ENCODE results near the gene CFAP77.
"Not testable (repeated sequence)": the region's sequence is repeated elsewhere in the genome, so short reads cannot be mapped to it uniquely, and the experiment has no call there.

Gene CFAP77

DNA sequence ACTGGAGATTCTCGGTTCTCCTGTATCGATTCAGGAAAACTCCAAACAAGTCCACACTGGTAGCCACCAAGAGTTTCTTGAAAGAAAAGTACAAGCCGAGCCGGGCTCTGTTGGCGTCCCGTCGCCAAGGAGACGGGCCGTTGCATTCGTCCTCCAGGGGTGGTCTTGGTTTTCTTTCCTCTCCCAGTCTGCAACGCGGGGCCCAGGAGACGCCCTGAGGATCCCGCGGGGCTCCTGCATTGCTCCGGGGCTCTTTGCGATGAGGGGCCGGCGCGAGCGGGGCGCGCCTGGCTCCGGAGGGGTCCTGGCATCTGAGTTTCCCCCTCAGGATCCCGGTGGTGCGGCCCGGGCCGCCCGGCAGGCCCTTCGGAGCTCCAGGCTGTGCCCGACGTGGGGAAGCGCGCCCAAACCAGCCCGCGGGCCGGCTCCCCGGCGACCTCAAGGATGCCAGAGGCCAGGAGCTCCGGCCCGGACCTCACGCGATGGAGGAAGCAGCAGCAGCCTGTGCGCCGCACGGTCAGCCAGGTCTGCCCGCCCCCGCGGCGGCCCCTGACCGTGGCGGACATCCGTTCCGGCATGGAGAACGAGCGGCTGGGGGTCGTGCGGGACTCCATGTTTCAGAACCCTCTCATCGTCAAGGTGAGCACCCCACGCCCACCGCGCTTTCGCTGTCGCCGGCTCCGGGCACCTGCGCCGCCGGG, at the start of gene CFAP77:
TSS of gene CFAP77 (plus strand) at position 384 of the 701 bp plus-strand sequence. CDS start at position 445, 61 bp downstream.
- Histone ChIP-seq H3K27me3 (replicated peaks; ENCODE audit: control insufficient read depth, insufficient read depth, low read length) (peaks cover 56% of the 10 kb centered on the region), H3K9me3 (ENCODE audit: control insufficient read depth, low read length) (peaks cover 7% of the 10 kb centered on the region), H3K36me3 (ENCODE audit: control insufficient read depth, insufficient read depth, low read length, severe bottlenecking) (no peaks in the 10 kb centered on the region), H3K4me1 (ENCODE audit: control insufficient read depth, insufficient read depth, low read length) (peaks cover 10% of the 10 kb centered on the region), H3K4me3 (ENCODE audit: low read length) (peak within 1 kb of the TSS; percentile 66), H3K9ac (ENCODE audit: low read length) (peak within 1 kb of the TSS; percentile 61)
- DNase-seq (ENCODE audit: low read depth) = peak; percentile 82

DNA sequence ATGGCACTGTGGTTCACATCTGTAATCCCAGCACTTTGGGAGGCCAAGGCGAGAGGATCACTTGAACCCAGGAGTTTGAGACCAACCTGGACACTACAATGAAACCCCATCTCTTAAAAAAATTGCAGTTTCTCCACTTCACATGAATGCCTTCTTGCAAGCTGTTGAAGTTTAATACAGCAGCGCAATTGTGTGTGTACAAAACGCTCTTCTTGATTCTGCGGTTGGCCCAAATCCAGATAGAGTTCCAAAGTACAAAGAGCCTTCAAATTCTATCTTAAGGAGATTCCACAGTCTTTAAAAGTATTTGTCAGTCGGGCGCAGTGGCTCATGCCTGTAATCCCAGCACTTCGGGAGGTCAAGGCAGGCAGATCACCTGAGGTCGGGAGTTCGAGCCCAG, 45.9 kb upstream of the CFAP77 start:
- Histone ChIP-seq H3K9ac (ENCODE audit: low read length) (no peak overlapping the region), H3K9me3 (ENCODE audit: control insufficient read depth, low read length) (no peaks in the 10 kb centered on the region), H3K4me3 (ENCODE audit: low read length) (no peak overlapping the region), H3K36me3 (ENCODE audit: control insufficient read depth, insufficient read depth, low read length, severe bottlenecking) (no peaks in the 10 kb centered on the region), H3K4me1 (ENCODE audit: control insufficient read depth, insufficient read depth, low read length) (no peaks in the 10 kb centered on the region), H3K27me3 (replicated peaks; ENCODE audit: control insufficient read depth, insufficient read depth, low read length) (no peaks in the 10 kb centered on the region)
- no peak for DNase-seq (ENCODE audit: low read depth)

DNA sequence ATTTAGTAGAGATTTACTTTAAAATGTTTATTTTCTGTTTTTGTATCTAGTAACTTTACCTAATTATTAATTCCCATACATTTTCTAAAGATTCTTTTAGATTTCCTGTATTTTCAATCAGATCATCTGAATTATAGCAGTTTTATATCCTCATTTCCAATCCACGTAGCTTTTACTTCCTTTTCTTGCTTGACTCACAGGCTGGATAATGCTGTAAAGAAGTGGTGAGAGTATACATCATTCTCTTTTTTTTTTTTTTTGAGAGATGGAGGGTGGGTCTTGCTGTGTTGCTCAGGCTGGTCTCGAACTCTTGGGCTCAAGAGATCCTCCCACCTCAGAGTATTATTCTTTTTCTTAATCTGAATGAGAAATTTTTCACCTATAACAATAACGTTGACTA, 44.0 kb upstream of the CFAP77 start:
- H3K27me3 ChIP-seq (replicated peaks; ENCODE audit: control insufficient read depth, insufficient read depth, low read length) = no peaks in the 10 kb centered on the region
- H3K9me3 ChIP-seq (ENCODE audit: control insufficient read depth, low read length) = no peaks in the 10 kb centered on the region
- no peak for DNase-seq (ENCODE audit: low read depth)
- no peaks in the 10 kb centered on the region for H3K4me1 ChIP-seq (ENCODE audit: control insufficient read depth, insufficient read depth, low read length)
- no peak overlapping the region for H3K9ac ChIP-seq (ENCODE audit: low read length)
- no peak overlapping the region for H3K4me3 ChIP-seq (ENCODE audit: low read length)
- no peaks in the 10 kb centered on the region for H3K36me3 ChIP-seq (ENCODE audit: control insufficient read depth, insufficient read depth, low read length, severe bottlenecking)

DNA sequence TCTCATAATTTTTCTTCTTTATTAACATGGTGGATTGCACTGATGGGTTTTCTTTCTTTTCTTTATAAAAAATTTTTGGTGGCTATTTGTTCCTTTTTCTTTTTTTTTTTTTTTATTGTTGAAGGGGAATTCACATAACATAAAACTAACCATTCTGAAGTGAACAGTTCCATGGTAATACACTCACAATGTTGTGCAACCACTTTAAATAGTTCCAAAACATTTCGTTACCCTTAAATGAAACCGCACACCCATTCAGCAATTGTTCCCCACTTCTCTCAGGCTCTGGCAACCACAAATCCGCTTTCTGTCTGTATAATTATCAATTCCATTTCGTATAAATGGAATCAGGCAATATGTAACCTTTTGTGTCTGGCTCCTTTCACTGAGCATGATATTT, 43.5 kb upstream of the CFAP77 start:
- DNase-seq (ENCODE audit: low read depth) = no peak
- Histone ChIP-seq H3K9me3 (ENCODE audit: control insufficient read depth, low read length) (no peaks in the 10 kb centered on the region), H3K4me1 (ENCODE audit: control insufficient read depth, insufficient read depth, low read length) (no peaks in the 10 kb centered on the region), H3K27me3 (replicated peaks; ENCODE audit: control insufficient read depth, insufficient read depth, low read length) (no peaks in the 10 kb centered on the region), H3K36me3 (ENCODE audit: control insufficient read depth, insufficient read depth, low read length, severe bottlenecking) (no peaks in the 10 kb centered on the region), H3K4me3 (ENCODE audit: low read length) (no peak overlapping the region), H3K9ac (ENCODE audit: low read length) (no peak overlapping the region)

DNA sequence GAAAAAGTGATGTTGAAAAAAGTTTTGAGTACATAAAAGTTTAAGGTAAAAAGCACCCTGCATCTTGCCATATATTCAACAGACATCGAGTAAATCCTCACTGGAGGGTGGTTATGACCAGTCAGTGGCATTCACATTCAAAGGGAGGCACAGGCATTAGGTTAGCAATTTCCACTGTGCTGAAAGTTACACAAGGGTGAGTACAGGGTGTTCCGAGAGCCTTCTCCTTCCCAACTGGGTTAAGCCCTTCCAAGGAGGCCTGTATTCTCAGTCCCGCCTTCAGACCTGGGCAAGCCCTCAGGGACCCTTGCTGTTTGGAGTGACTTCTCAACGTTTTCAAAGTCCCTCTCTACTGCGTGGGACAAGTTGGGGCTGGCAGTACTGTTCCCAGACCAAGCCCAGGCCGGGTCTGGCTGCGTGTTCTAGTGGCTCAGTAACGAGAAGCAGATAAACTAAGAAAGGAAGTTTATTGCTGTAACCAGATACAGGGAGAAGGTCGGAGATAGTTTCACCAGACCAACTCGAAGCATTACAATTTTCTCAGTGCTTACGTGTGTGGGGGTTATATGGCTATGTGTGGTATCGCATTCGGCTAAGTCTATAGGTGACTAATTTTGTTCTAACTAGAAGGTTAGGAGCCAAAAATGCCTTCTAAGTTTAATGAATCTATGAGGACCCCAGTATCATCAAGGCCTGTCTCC, 42.2 kb upstream of the CFAP77 start:
- Histone ChIP-seq H3K4me3 (ENCODE audit: low read length) (no peak overlapping the region), H3K9me3 (ENCODE audit: control insufficient read depth, low read length) (no peaks in the 10 kb centered on the region), H3K4me1 (ENCODE audit: control insufficient read depth, insufficient read depth, low read length) (no peaks in the 10 kb centered on the region), H3K9ac (ENCODE audit: low read length) (no peak overlapping the region), H3K27me3 (replicated peaks; ENCODE audit: control insufficient read depth, insufficient read depth, low read length) (no peaks in the 10 kb centered on the region), H3K36me3 (ENCODE audit: control insufficient read depth, insufficient read depth, low read length, severe bottlenecking) (no peaks in the 10 kb centered on the region)
- DNase-seq (ENCODE audit: low read depth) = peak; percentile 4

DNA sequence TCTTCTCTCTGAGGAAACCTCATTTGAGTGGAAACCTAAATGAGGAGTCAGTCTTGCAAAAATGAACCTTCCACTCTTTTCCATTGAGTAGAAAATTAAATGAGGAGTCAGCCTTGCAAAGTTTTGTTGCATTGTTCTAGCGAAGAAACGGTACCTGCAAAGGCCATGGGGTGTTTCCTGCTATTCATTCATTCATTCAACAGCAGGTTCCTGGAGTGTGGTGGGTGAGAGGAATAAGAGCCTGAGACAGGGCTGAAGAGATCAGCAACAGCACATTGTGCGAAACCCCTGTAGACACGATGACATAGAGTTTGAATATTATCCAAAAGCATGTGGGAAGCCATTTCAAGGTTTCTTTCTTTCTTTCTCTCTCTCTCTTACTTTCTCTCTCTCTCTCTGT, 40.6 kb upstream of the CFAP77 start:
- no peak for DNase-seq (ENCODE audit: low read depth)
- Histone ChIP-seq H3K9ac (ENCODE audit: low read length) (no peak overlapping the region), H3K4me1 (ENCODE audit: control insufficient read depth, insufficient read depth, low read length) (no peaks in the 10 kb centered on the region), H3K4me3 (ENCODE audit: low read length) (no peak overlapping the region), H3K27me3 (replicated peaks; ENCODE audit: control insufficient read depth, insufficient read depth, low read length) (no peaks in the 10 kb centered on the region), H3K9me3 (ENCODE audit: control insufficient read depth, low read length) (no peaks in the 10 kb centered on the region), H3K36me3 (ENCODE audit: control insufficient read depth, insufficient read depth, low read length, severe bottlenecking) (no peaks in the 10 kb centered on the region)

DNA sequence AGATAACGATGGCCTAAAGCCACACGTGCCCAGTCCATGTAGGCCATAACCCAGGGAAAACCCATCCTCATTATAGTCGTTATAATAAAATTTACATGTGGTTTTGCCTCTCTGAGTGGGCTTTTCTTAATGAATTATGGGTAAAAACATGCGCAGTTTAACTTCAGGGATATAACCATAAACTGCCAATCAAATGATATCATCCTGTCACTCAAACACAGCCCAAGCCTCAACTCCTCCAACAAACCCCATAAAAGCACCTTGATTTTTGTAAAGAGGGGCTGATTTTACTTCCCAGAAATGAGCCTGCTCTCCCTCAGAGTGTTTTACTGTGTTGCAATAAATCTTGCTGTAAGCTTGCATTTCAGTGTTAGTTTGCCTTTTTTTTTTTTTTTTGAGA, 39.4 kb upstream of the CFAP77 start:
- no peak for DNase-seq (ENCODE audit: low read depth)
- H3K27me3 ChIP-seq (replicated peaks; ENCODE audit: control insufficient read depth, insufficient read depth, low read length) = no peaks in the 10 kb centered on the region
- H3K9me3 ChIP-seq (ENCODE audit: control insufficient read depth, low read length) = no peaks in the 10 kb centered on the region
- H3K4me1 ChIP-seq (ENCODE audit: control insufficient read depth, insufficient read depth, low read length) = no peaks in the 10 kb centered on the region
- peaks cover 9% of the 10 kb centered on the region for H3K36me3 ChIP-seq (ENCODE audit: control insufficient read depth, insufficient read depth, low read length, severe bottlenecking)
- no peak overlapping the region for H3K9ac ChIP-seq (ENCODE audit: low read length)
- H3K4me3 ChIP-seq (ENCODE audit: low read length) = no peak overlapping the region

DNA sequence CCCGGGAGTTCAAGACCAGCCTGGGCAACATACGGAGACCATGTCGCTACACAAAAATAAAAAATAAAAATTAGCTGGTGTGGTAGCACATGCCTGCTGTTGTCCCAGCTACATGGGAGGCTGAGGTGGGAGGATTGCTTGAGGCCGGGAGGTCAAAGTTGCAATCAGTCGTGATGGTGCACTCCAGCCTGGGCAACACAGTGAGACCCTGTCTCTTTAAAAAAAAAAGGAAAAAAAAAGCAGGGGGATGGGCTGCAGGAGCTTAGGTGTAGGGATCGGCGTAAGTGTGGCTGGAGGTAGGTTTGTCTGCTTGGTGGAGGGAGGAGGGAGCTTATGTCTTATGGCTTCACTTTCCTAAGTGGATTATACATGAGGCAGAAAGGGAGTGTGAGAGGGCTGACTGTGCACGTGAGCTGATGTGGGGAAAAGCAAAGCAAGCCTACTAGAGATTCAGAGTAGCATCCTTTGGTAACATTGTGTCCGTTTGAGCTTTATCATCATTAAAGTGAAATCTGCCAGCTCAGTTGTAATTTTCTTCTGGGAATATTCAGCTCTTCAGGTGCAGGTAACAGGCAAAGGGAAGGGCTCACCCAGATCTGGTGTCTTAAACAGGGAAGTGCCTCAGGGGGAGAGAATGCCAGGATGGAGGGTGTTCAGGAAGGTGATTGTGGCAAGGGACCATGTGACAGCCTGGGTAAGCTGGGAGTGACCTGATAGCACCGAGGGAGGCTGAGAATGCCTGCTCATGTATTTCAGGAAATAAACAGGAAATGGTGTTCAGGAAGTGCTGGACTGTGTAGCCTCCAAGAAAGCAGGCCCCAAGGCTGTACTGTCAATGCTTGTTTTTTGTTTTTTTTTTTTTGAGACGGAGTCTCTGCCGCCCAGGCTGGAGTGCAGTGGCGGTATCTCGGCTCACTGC, 37.6 kb upstream of the CFAP77 start:
- Histone ChIP-seq H3K27me3 (replicated peaks; ENCODE audit: control insufficient read depth, insufficient read depth, low read length) (no peaks in the 10 kb centered on the region), H3K36me3 (ENCODE audit: control insufficient read depth, insufficient read depth, low read length, severe bottlenecking) (peaks cover 27% of the 10 kb centered on the region), H3K9me3 (ENCODE audit: control insufficient read depth, low read length) (no peaks in the 10 kb centered on the region), H3K4me3 (ENCODE audit: low read length) (no peak overlapping the region), H3K9ac (ENCODE audit: low read length) (no peak overlapping the region), H3K4me1 (ENCODE audit: control insufficient read depth, insufficient read depth, low read length) (no peaks in the 10 kb centered on the region)
- no peak for DNase-seq (ENCODE audit: low read depth)

DNA sequence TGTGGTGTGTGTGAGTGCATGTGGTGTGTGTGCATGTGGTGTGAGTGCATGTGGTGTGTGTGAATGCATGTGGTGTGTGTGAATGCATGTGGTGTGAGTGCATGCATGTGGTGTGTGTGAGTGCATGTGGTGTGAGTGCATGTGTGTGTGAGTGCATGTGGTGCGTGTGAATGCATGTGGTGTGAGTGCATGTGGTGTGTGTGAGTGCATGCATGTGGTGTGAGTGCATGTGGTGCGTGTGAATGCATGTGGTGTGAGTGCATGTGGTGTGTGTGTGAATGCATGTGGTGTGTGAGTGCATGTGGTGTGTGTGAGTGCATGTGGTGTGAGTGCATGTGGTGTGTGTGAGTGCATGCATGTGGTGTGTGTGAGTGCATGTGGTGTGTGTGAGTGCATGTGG, 32.2 kb upstream of the CFAP77 start:
- not testable (repeated sequence) for H3K4me1 ChIP-seq (ENCODE audit: control insufficient read depth, insufficient read depth, low read length); H3K27me3 ChIP-seq (replicated peaks; ENCODE audit: control insufficient read depth, insufficient read depth, low read length); H3K4me3 ChIP-seq (ENCODE audit: low read length); H3K9ac ChIP-seq (ENCODE audit: low read length); H3K9me3 ChIP-seq (ENCODE audit: control insufficient read depth, low read length); DNase-seq (ENCODE audit: low read depth)
- peaks cover 59% of the 10 kb centered on the region for H3K36me3 ChIP-seq (ENCODE audit: control insufficient read depth, insufficient read depth, low read length, severe bottlenecking)

DNA sequence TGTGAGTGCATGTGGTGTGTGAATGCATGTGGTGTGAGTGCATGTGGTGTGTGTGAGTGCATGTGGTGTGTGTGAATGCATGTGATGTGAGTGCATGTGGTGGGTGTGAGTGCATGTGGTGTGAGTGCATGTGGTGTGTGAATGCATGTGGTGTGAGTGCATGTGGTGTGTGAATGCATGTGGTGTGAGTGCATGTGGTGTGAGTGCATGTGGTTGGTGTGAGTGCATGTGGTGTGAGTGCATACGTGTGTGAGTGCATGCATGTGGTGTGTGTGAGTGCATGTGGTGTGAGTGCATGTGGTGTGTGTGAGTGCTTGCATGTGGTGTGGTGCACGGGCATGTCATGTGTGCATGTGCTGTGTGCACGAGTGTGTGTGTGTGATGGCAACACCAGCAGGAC, 31.6 kb upstream of the CFAP77 start:
- not testable (repeated sequence) for H3K9me3 ChIP-seq (ENCODE audit: control insufficient read depth, low read length); H3K27me3 ChIP-seq (replicated peaks; ENCODE audit: control insufficient read depth, insufficient read depth, low read length); H3K4me1 ChIP-seq (ENCODE audit: control insufficient read depth, insufficient read depth, low read length); H3K4me3 ChIP-seq (ENCODE audit: low read length); H3K9ac ChIP-seq (ENCODE audit: low read length); DNase-seq (ENCODE audit: low read depth)
- peaks cover 61% of the 10 kb centered on the region for H3K36me3 ChIP-seq (ENCODE audit: control insufficient read depth, insufficient read depth, low read length, severe bottlenecking)

DNA sequence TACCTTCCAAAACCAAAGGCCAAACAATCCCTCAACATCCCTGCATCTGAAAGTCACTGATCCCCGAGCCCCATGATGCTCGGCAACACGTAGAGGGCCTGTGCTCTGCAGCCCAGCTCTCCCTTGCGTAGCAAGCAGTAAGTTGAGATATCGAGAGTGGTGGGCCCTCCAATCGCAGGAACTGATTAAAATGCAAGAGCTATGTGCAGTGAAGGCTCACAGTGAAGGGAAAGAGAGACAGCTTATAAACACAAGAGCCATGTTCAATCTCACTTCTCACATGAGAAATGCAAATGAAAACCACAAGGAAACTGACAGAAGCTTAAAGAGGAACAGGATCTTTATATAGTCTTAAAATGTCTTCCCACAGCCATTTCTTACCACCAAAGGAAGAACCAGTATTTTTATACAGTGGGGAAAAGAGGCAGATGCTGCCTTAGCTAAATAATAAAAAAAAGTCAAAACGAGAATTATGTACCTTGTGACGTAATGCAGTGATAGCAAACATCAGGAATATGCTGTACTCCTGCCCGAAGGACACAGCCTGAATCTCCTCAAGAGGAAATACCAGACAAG, 28.0 kb upstream of the CFAP77 start:
- no peaks in the 10 kb centered on the region for H3K4me1 ChIP-seq (ENCODE audit: control insufficient read depth, insufficient read depth, low read length)
- no peak overlapping the region for H3K9ac ChIP-seq (ENCODE audit: low read length)
- no peak for DNase-seq (ENCODE audit: low read depth)
- no peaks in the 10 kb centered on the region for H3K9me3 ChIP-seq (ENCODE audit: control insufficient read depth, low read length)
- no peak overlapping the region for H3K4me3 ChIP-seq (ENCODE audit: low read length)
- peaks cover 71% of the 10 kb centered on the region for H3K36me3 ChIP-seq (ENCODE audit: control insufficient read depth, insufficient read depth, low read length, severe bottlenecking)
- no peaks in the 10 kb centered on the region for H3K27me3 ChIP-seq (replicated peaks; ENCODE audit: control insufficient read depth, insufficient read depth, low read length)

All from adipocyte (in vitro differentiated cells).